HG02642 (cell line): ENCODE measurements around the gene OPTC.

Experiments used
- ATAC-seq: cut with Tn5 transposase; IDR thresholded peaks from one replicate; pipeline ENCODE4 v1.9.1; 2021; ENCODE audit warnings: mild to moderate bottlenecking; ENCODE audit not compliant: unreplicated experiment, poor library complexity

The OPTC gene

GRCh38 chr1:203528063-203528462, 34.1 kb downstream of the OPTC start:
- no peak for ATAC-seq

- ATAC-seq: no peak
Observed at GRCh38 chr1:203528976-203529835, 35.3 kb downstream of the OPTC start.

- no peak for ATAC-seq
Observed at GRCh38 chr1:203531063-203531462, 37.1 kb downstream of the OPTC start.

GRCh38 chr1:203534012-203534411, 40.1 kb downstream of the OPTC start:
- ATAC-seq: no peak

- ATAC-seq: no peak
Observed at GRCh38 chr1:203534526-203534925, 40.6 kb downstream of the OPTC start.

- no peak for ATAC-seq
Observed at GRCh38 chr1:203536575-203536974, 42.6 kb downstream of the OPTC start.

GRCh38 chr1:203536980-203537455, 43.1 kb downstream of the OPTC start:
- ATAC-seq: no peak

- ATAC-seq: no peak
Observed at GRCh38 chr1:203537806-203538464, 44.0 kb downstream of the OPTC start.

GRCh38 chr1:203538726-203539125, 44.8 kb downstream of the OPTC start:
- no peak for ATAC-seq

GRCh38 chr1:203539831-203540546, 46.0 kb downstream of the OPTC start:
- no peak for ATAC-seq

- no peak for ATAC-seq
Observed at GRCh38 chr1:203544485-203544884, 50.5 kb downstream of the OPTC start.

- no peak for ATAC-seq
Observed at GRCh38 chr1:203544978-203545816, 51.2 kb downstream of the OPTC start.

GRCh38 chr1:203546274-203546673, 52.3 kb downstream of the OPTC start:
- ATAC-seq: no peak

GRCh38 chr1:203547147-203547546, 53.2 kb downstream of the OPTC start:
- no peak for ATAC-seq

- ATAC-seq: no peak
Observed at GRCh38 chr1:203547771-203548421, 53.9 kb downstream of the OPTC start.

- ATAC-seq: no peak
Observed at GRCh38 chr1:203548892-203549291, 54.9 kb downstream of the OPTC start.

GRCh38 chr1:203549309-203549708, 55.4 kb downstream of the OPTC start:
- no peak for ATAC-seq

GRCh38 chr1:203550846-203551245, 56.9 kb downstream of the OPTC start:
- ATAC-seq: no peak

GRCh38 chr1:203551550-203551949, 57.6 kb downstream of the OPTC start:
- no peak for ATAC-seq

- no peak for ATAC-seq
Observed at GRCh38 chr1:203553496-203553895, 59.5 kb downstream of the OPTC start.
